Activated CD4-positive, alpha-beta T cell treated with anti-CD3 and anti-CD28 coated beads for 24 hours (primary cell): ENCODE results near the gene MEF2D.
A peak's percentile ranks its signal among the peaks of the same experiment; 100 is the strongest.

Experiments
- DNase-seq, 2 donors: peaks; one replicate each; pipeline ENCODE4 v3.0.0-alpha.2; 2020; ENCODE audit warnings: low read depth in 2 of 2

MEF2D gene

GRCh38 chr1:156470473-156470872 lies 30.1 kb downstream of the MEF2D start:
- no peak for DNase-seq

- DNase-seq = no peak
Observed at GRCh38 chr1:156468693-156469345, 31.8 kb downstream of the MEF2D start.

- DNase-seq = no peak
Observed at GRCh38 chr1:156467906-156468305, 32.7 kb downstream of the MEF2D start.

- DNase-seq = no peak
Observed at GRCh38 chr1:156467385-156467784, 33.2 kb downstream of the MEF2D start.

GRCh38 chr1:156465747-156466365 lies 34.7 kb downstream of the MEF2D start:
- DNase-seq = no peak

- no peak for DNase-seq
Observed at GRCh38 chr1:156464825-156465452, 35.6 kb downstream of the MEF2D start.

GRCh38 chr1:156464335-156464734 lies 36.2 kb downstream of the MEF2D start:
- no peak for DNase-seq

GRCh38 chr1:156463874-156464273 lies 36.7 kb downstream of the MEF2D start:
- no peak for DNase-seq

GRCh38 chr1:156462954-156463795 lies 37.4 kb downstream of the MEF2D start:
- no peak for DNase-seq

- no peak for DNase-seq
Observed at GRCh38 chr1:156461781-156462647, 38.6 kb downstream of the MEF2D start.

GRCh38 chr1:156461109-156461508 lies 39.5 kb downstream of the MEF2D start:
- DNase-seq = no peak

- DNase-seq = no peak
Observed at GRCh38 chr1:156460525-156460924, 40.0 kb downstream of the MEF2D start.

- no peak for DNase-seq
Observed at GRCh38 chr1:156458181-156458503, 42.4 kb downstream of the MEF2D start.

GRCh38 chr1:156456625-156457465 lies 43.7 kb downstream of the MEF2D start:
- DNase-seq = peak; percentile 93 to 96

- no peak for DNase-seq
Observed at GRCh38 chr1:156455362-156455761, 45.2 kb downstream of the MEF2D start.

GRCh38 chr1:156452907-156453306 lies 47.7 kb downstream of the MEF2D start:
- no peak for DNase-seq

GRCh38 chr1:156451505-156452160 lies 48.9 kb downstream of the MEF2D start:
- no peak for DNase-seq

- no peak for DNase-seq
Observed at GRCh38 chr1:156448134-156448967, 52.2 kb downstream of the MEF2D start.

GRCh38 chr1:156445789-156446263 lies 54.7 kb downstream of the MEF2D start:
- peak; percentile 71 to 75 for DNase-seq
